IPS DF 6.9 (cell line): ENCODE data around the gene INO80.
A peak's percentile ranks its signal among the peaks of the same experiment; 100 is the strongest.
"Not testable (repeated sequence)": the region's sequence is repeated elsewhere in the genome, so short reads cannot be mapped to it uniquely, and the experiment has no call there.

Experiments used
- DNase-seq: peaks from one replicate; pipeline ENCODE4 v3.0.0-alpha.2; 2013; ENCODE audit warnings: low read depth, low spot score
- H3K27ac ChIP-seq: one replicate; pipeline ENCODE4 v1.5.1; 2013; ENCODE audit warnings: low read length, control low read depth
- H3K27me3 ChIP-seq: 2 replicates; pipeline ENCODE4 v1.6.1; 2013; ENCODE audit warnings: mild to moderate bottlenecking, low read length; ENCODE audit not compliant: control insufficient read depth, insufficient read depth
- H3K36me3 ChIP-seq: 2 replicates; pipeline ENCODE4 v1.6.1; 2013; ENCODE audit warnings: low read length; ENCODE audit not compliant: control insufficient read depth, insufficient read depth
- H3K4me1 ChIP-seq: 2 replicates; pipeline ENCODE4 v1.6.1; 2013; ENCODE audit warnings: low read length; ENCODE audit not compliant: control insufficient read depth, insufficient read depth
- H3K4me3 ChIP-seq: 2 replicates; pipeline ENCODE4 v1.5.1; 2013; ENCODE audit warnings: mild to moderate bottlenecking, low read length
- H3K9me3 ChIP-seq: 2 replicates; pipeline ENCODE4 v1.6.1; 2013; ENCODE audit warnings: low read length, inconsistent platforms; ENCODE audit not compliant: control insufficient read depth, insufficient read depth
- WGBS: extraction: QIAGEN DNeasy Blood & Tissue Kit; methylation state at CpG from one replicate; pipeline ENCODE4 v1.1.7; 2013; ENCODE audit warnings: mixed read lengths, missing lambda C conversion rate; ENCODE audit not compliant: insufficient read length, insufficient coverage; 5-methylcytosine and 5-hydroxymethylcytosine counted together

INO80 gene

GRCh38 chr15:40954158-40954848 lies 161.8 kb downstream of the INO80 start:
- H3K27me3 ChIP-seq, H3K27ac ChIP-seq, DNase-seq, H3K4me1 ChIP-seq, H3K9me3 ChIP-seq: not testable (repeated sequence)
- H3K4me3 ChIP-seq: peak overlapping the region; percentile 95; the same call in 1 of the 2 replicates
- peaks cover 18% of the 10 kb centered on the region for H3K36me3 ChIP-seq
- WGBS: no CpG with 5 or more reads among the region's 8 CpGs

GRCh38 chr15:40953713-40954074 lies 162.4 kb downstream of the INO80 start:
- no peak for DNase-seq
- Histone ChIP-seq H3K4me1 (peaks cover 7% of the 10 kb centered on the region), H3K9me3 (no peaks in the 10 kb centered on the region), H3K36me3 (peaks cover 18% of the 10 kb centered on the region), H3K4me3 (peak overlapping the region; percentile 95), H3K27me3 (no peaks in the 10 kb centered on the region), H3K27ac (no peak overlapping the region)
- no CpG with 5 or more reads among the region's 17 CpGs for WGBS

- Histone ChIP-seq H3K4me1 (peaks cover 7% of the 10 kb centered on the region), H3K27me3 (no peaks in the 10 kb centered on the region), H3K36me3 (peaks cover 18% of the 10 kb centered on the region), H3K27ac (no peak within 1 kb of the TSS), H3K9me3 (no peaks in the 10 kb centered on the region), H3K4me3 (peak within 1 kb of the TSS; percentile 95)
- peak; percentile 95 for DNase-seq
- no CpG with 5 or more reads among the region's 72 CpGs for WGBS
Observed at GRCh38 chr15:40952901-40953712, 163.0 kb downstream of the INO80 start, which contains the start of gene CHAC1. Gene CHAC1, plus strand, starts transcription at chr15:40953471. Its CDS starts 113 bp downstream, at chr15:40953584.

GRCh38 chr15:40952301-40952900 lies 163.7 kb downstream of the INO80 start:
- Histone ChIP-seq H3K9me3 (no peaks in the 10 kb centered on the region), H3K27me3 (no peaks in the 10 kb centered on the region), H3K4me1 (peaks cover 7% of the 10 kb centered on the region), H3K4me3 (peak overlapping the region; percentile 34; the same call in 1 of the 2 replicates), H3K36me3 (peaks cover 18% of the 10 kb centered on the region), H3K27ac (no peak overlapping the region)
- no peak for DNase-seq
- no CpG with 5 or more reads among the region's 23 CpGs for WGBS

- no CpG with 5 or more reads among the region's 4 CpGs for WGBS
- H3K36me3 ChIP-seq: peaks cover 17% of the 10 kb centered on the region
- H3K4me1 ChIP-seq: peaks cover 7% of the 10 kb centered on the region
- H3K9me3 ChIP-seq: no peaks in the 10 kb centered on the region
- no peak overlapping the region for H3K27ac ChIP-seq
- no peaks in the 10 kb centered on the region for H3K27me3 ChIP-seq
- no peak for DNase-seq
- H3K4me3 ChIP-seq: no peak overlapping the region
Observed at GRCh38 chr15:40951764-40952163, 164.3 kb downstream of the INO80 start.

- Histone ChIP-seq H3K4me3 (no peak overlapping the region), H3K27ac (no peak overlapping the region), H3K36me3 (no peaks in the 10 kb centered on the region), H3K9me3 (no peaks in the 10 kb centered on the region), H3K27me3 (no peaks in the 10 kb centered on the region), H3K4me1 (peaks cover 7% of the 10 kb centered on the region)
- no CpG with 5 or more reads among the region's 7 CpGs for WGBS
- no peak for DNase-seq
Observed at GRCh38 chr15:40949756-40950207, 166.3 kb downstream of the INO80 start.

GRCh38 chr15:40948706-40949473 lies 167.2 kb downstream of the INO80 start:
- no peaks in the 10 kb centered on the region for H3K9me3 ChIP-seq
- peaks cover 2% of the 10 kb centered on the region for H3K4me1 ChIP-seq
- H3K4me3 ChIP-seq: no peak overlapping the region
- H3K27ac ChIP-seq: no peak overlapping the region
- H3K36me3 ChIP-seq: no peaks in the 10 kb centered on the region
- no CpG with 5 or more reads among the region's 21 CpGs for WGBS
- no peaks in the 10 kb centered on the region for H3K27me3 ChIP-seq
- DNase-seq: no peak

- no CpG with 5 or more reads among the region's 11 CpGs for WGBS
- no peak for DNase-seq
Observed at GRCh38 chr15:40944510-40945296, 171.4 kb downstream of the INO80 start.

GRCh38 chr15:40943764-40944365 lies 172.2 kb downstream of the INO80 start:
- Histone ChIP-seq H3K27ac (no peak overlapping the region), H3K4me1 (peaks cover 1% of the 10 kb centered on the region), H3K27me3 (peaks cover 2% of the 10 kb centered on the region; the same call in 1 of the 2 replicates), H3K36me3 (no peaks in the 10 kb centered on the region), H3K9me3 (no peaks in the 10 kb centered on the region), H3K4me3 (no peak overlapping the region)
- no peak for DNase-seq
- WGBS: no CpG with 5 or more reads among the region's 9 CpGs

More at GRCh38 chr15:40944510-40945296, 171.4 kb downstream of the INO80 start:
- Histone ChIP-seq H3K27ac (no peak overlapping the region), H3K9me3 (no peaks in the 10 kb centered on the region), H3K4me3 (no peak overlapping the region), H3K27me3 (peaks cover 2% of the 10 kb centered on the region; the same call in 1 of the 2 replicates), H3K36me3 (no peaks in the 10 kb centered on the region), H3K4me1 (peaks cover 2% of the 10 kb centered on the region)
